Endodermal cell (in vitro differentiated cells): ENCODE results near the gene FKRP. TPM values are rescaled to one million over a fixed set of nuclear protein-coding genes. Genes with fewer than 3 reads are reported as not detected.

ENCODE experiments used
- DNase-seq: peaks from one replicate; pipeline ENCODE4 v3.0.0-alpha.2; 2017
- H3K27ac ChIP-seq: 2 replicates; pipeline ENCODE4 v1.5.1; 2013; ENCODE audit warnings: mild to moderate bottlenecking, low read depth, low read length, moderate library complexity
- H3K27me3 ChIP-seq: 2 replicates; pipeline ENCODE4 v1.6.1; 2013; ENCODE audit warnings: mild to moderate bottlenecking, low read length, moderate library complexity; ENCODE audit not compliant: insufficient read depth, control insufficient read depth, poor library complexity, severe bottlenecking
- H3K36me3 ChIP-seq: 2 replicates; pipeline ENCODE4 v1.7.0; 2013; ENCODE audit warnings: mild to moderate bottlenecking, low read length, moderate library complexity; ENCODE audit not compliant: control insufficient read depth, insufficient read depth
- H3K4me1 ChIP-seq: one replicate; pipeline ENCODE4 v1.7.0; 2013; ENCODE audit warnings: low read length; ENCODE audit not compliant: control insufficient read depth, insufficient read depth
- H3K4me3 ChIP-seq: 2 replicates; pipeline ENCODE4 v1.5.1; 2013; ENCODE audit warnings: mild to moderate bottlenecking, low read length, moderate library complexity
- H3K9ac ChIP-seq: 2 replicates; pipeline ENCODE4 v1.6.1; 2013; ENCODE audit warnings: mild to moderate bottlenecking, low read length, moderate library complexity; ENCODE audit not compliant: poor library complexity, severe bottlenecking; ENCODE audit errors: extremely low read depth
- H3K9me3 ChIP-seq: 2 replicates; pipeline ENCODE4 v1.6.1; 2013; ENCODE audit warnings: mild to moderate bottlenecking, low read length, moderate library complexity; ENCODE audit not compliant: control insufficient read depth
- H3K27ac Mint-ChIP-seq: 2 replicates; pipeline ENCODE4 v1.8.0; 2020; ENCODE audit warnings: mixed read lengths
- H3K27me3 Mint-ChIP-seq: 2 replicates; pipeline ENCODE4 v1.8.0; 2021; ENCODE audit warnings: mild to moderate bottlenecking, mixed read lengths; ENCODE audit not compliant: insufficient read depth
- H3K36me3 Mint-ChIP-seq: 2 replicates; pipeline ENCODE4 v1.8.0; 2020; ENCODE audit warnings: low read depth, mixed read lengths
- H3K4me1 Mint-ChIP-seq: 2 replicates; pipeline ENCODE4 v1.8.0; 2020; ENCODE audit warnings: mixed read lengths
- H3K4me3 Mint-ChIP-seq: 2 replicates; pipeline ENCODE4 v1.8.0; 2020; ENCODE audit warnings: mild to moderate bottlenecking, moderate library complexity, mixed read lengths
- H3K9me3 Mint-ChIP-seq: 2 replicates; pipeline ENCODE4 v1.8.0; 2020; ENCODE audit warnings: mild to moderate bottlenecking, mixed read lengths
- WGBS, 2 experiments: methylation state at CpG; one replicate each; pipeline versions ENCODE4 v1.1.5 to v1.1.7; 2013; ENCODE audit warnings: missing lambda C conversion rate in 2 of 2, mixed read lengths in 1 of 2; ENCODE audit not compliant: insufficient coverage in 1 of 2, insufficient read length in 1 of 2; 5-methylcytosine and 5-hydroxymethylcytosine counted together
- total RNA-seq, 2 donors: library from RNA; stranded (reverse); fragmentation: NEBNext Ultra II Directional in 1 of 2; extraction: Animal tissue kit (Norgen Biotek cat#: 25700) in 1 of 2; gene quantifications; 2 replicates in 1 of 2; 3 replicates in 1 of 2; pipeline ENCODE4 v1.2.1, GENCODE V29; 2021
- TF ChIP-seq, protein P1 (sequence below): fragments of 200-600 bp; sonication (generic); conservative IDR thresholded peaks from 2 replicates; pipeline ENCODE4 v1.5.0; 2021; ENCODE audit warnings: antibody characterized with exemption, mild to moderate bottlenecking

The FKRP gene
- total RNA-seq, 2 donors from 2014 or later, result 19.8 to 33.7 TPM

DNA sequence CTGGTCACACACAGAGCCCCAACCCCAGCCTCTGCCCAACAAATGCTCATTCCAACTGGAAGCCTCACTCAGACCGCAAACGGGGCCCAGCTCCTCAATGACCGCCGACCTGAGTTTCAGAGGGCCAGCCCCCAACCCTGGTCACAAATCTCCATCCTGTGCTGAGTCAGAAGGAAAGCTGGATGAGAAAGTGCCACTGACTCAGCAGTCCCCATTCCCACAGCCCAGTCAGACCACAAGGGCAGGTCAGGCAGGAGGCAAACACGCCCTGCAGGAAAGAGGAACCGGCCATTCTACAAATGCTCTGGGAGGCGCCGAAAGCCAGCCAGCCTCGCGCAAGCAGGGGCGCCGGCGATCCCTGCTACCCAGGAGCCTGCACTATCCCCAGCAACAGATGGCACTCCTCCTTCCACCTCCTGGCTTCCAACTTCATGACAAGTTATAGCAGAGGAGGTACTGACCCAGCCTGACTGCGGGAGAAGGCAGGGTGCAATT lies 14.8 kb upstream of the FKRP start:
- no peak overlapping the region for H3K9ac ChIP-seq
- peaks cover 68% of the 10 kb centered on the region for H3K36me3 ChIP-seq
- 92% methylated on average over 8 to 14 of the region's 14 CpGs for WGBS, 2 experiments
- Mint-ChIP-seq H3K27ac (peak overlapping the region; percentile 82), H3K4me1 (no peaks in the 10 kb centered on the region), H3K36me3 (peaks cover 69% of the 10 kb centered on the region), H3K27me3 (no peaks in the 10 kb centered on the region), H3K4me3 (no peak overlapping the region), H3K9me3 (no peaks in the 10 kb centered on the region)
- TF ChIP-seq, protein P1, sequence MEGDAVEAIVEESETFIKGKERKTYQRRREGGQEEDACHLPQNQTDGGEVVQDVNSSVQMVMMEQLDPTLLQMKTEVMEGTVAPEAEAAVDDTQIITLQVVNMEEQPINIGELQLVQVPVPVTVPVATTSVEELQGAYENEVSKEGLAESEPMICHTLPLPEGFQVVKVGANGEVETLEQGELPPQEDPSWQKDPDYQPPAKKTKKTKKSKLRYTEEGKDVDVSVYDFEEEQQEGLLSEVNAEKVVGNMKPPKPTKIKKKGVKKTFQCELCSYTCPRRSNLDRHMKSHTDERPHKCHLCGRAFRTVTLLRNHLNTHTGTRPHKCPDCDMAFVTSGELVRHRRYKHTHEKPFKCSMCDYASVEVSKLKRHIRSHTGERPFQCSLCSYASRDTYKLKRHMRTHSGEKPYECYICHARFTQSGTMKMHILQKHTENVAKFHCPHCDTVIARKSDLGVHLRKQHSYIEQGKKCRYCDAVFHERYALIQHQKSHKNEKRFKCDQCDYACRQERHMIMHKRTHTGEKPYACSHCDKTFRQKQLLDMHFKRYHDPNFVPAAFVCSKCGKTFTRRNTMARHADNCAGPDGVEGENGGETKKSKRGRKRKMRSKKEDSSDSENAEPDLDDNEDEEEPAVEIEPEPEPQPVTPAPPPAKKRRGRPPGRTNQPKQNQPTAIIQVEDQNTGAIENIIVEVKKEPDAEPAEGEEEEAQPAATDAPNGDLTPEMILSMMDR, result no peak
- no peaks in the 10 kb centered on the region for H3K9me3 ChIP-seq
- no peaks in the 10 kb centered on the region for H3K27me3 ChIP-seq
- H3K4me1 ChIP-seq, result no peaks in the 10 kb centered on the region
- H3K27ac ChIP-seq, result no peak overlapping the region
- no peak for DNase-seq
- no peak overlapping the region for H3K4me3 ChIP-seq

DNA sequence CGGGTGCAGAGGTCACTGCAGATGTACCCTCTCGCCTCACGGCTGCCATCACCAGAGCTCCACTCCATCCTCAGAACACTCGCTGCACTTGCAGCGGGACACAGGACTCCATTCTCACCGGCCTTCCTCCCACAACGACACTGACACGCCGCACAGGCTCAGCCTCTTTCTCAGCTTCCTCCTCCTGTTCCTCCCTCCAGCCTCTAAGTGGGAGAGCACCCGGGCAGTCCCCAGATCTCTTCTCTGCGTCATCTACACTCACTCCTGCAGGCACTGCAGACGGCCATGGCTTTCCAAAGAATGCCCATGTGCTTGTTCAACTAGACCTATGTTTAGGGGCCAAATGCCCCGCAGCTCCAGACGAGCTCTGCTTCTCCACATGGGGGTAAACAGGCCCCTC lies 14.3 kb upstream of the FKRP start:
- Histone ChIP-seq H3K27ac (no peak overlapping the region), H3K9me3 (no peaks in the 10 kb centered on the region), H3K4me3 (no peak overlapping the region), H3K36me3 (peaks cover 70% of the 10 kb centered on the region), H3K9ac (no peak overlapping the region), H3K27me3 (no peaks in the 10 kb centered on the region), H3K4me1 (no peaks in the 10 kb centered on the region)
- Mint-ChIP-seq H3K9me3 (no peaks in the 10 kb centered on the region), H3K27me3 (no peaks in the 10 kb centered on the region), H3K27ac (peak overlapping the region; percentile 82), H3K36me3 (peaks cover 66% of the 10 kb centered on the region), H3K4me3 (no peak overlapping the region), H3K4me1 (no peaks in the 10 kb centered on the region)
- no peak for DNase-seq
- TF ChIP-seq, protein P1, result no peak
- 90 to 94% methylated on average over 6 to 14 of the region's 14 CpGs for WGBS, 2 experiments

DNA sequence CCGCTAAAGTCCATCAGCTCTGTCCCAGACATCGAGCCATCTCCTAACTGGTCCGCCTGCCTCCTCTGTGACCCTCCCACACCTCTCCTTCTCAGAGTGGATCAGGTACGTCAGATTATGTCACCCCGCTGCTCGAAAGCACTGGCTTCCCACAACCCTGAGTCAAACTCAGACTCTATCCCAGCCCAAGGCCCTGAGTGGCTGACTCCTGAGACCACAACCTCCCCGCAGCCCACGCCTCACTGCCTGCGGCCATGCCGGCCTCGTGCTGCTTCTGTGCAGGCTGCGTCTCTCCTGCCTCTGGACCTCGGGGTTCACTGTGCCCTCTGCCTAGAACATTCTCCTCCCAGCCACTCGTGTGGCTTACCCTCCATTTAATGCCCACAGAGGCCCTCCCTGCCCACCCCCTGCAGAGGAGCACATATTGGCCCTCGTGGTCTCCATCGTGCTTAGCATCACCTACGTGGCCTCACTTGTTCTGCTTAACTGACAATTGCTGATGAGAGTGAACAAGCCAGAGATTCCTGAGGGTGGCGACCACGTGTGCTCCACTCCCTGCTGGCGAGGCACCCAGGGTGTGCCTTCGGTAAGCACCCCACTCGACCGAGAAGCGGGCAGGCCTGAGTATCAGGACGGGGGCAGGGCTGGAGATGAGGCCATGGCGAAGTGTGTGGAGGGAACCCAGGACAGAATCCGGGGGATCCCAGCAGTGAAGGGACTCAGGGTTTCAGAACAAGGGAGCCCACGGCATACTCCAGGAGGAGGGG lies 13.5 kb upstream of the FKRP start:
- TF ChIP-seq, protein P1, result no peak
- no peaks in the 10 kb centered on the region for H3K4me1 ChIP-seq
- no peak overlapping the region for H3K27ac ChIP-seq
- peaks cover 69% of the 10 kb centered on the region for H3K36me3 Mint-ChIP-seq
- peak overlapping the region; percentile 82 for H3K27ac Mint-ChIP-seq
- no peaks in the 10 kb centered on the region for H3K4me1 Mint-ChIP-seq
- H3K9me3 ChIP-seq, result no peaks in the 10 kb centered on the region
- H3K4me3 Mint-ChIP-seq, result no peak overlapping the region
- H3K27me3 Mint-ChIP-seq, result no peaks in the 10 kb centered on the region
- H3K27me3 ChIP-seq, result no peaks in the 10 kb centered on the region
- DNase-seq, result no peak
- H3K36me3 ChIP-seq, result peaks cover 69% of the 10 kb centered on the region
- no peaks in the 10 kb centered on the region for H3K9me3 Mint-ChIP-seq
- no peak overlapping the region for H3K4me3 ChIP-seq
- H3K9ac ChIP-seq, result no peak overlapping the region
- 92 to 97% methylated on average over 23 to 28 of the region's 28 CpGs for WGBS, 2 experiments
